Hepatocyte (in vitro differentiated cells): ENCODE measurements around the gene ZC3H7A.

Experiments
- CTCF ChIP-seq: fragments of 200-600 bp; sonication (generic); IDR thresholded peaks from 2 replicates; pipeline ENCODE4 v1.5.1; 2016; ENCODE audit warnings: antibody characterized with exemption, mild to moderate bottlenecking; ENCODE audit not compliant: poor library complexity
- EZH2 ChIP-seq: fragments of 200-600 bp; sonication (generic); IDR thresholded peaks from 2 replicates; pipeline ENCODE4 v1.6.1; 2016; ENCODE audit warnings: antibody characterized with exemption, mild to moderate bottlenecking, borderline replicate concordance
- EZH2phosphoT487 ChIP-seq: fragments of 200-600 bp; sonication (generic); IDR thresholded peaks from one replicate; pipeline ENCODE4 v1.6.1; 2018; ENCODE audit warnings: antibody characterized with exemption, mild to moderate bottlenecking, low read depth, moderate library complexity; ENCODE audit not compliant: unreplicated experiment, severe bottlenecking

- TF ChIP-seq CTCF (no peak), EZH2 (no peak), EZH2phosphoT487 (no peak)
Measured at GRCh38 chr16:11748404-11749254, 48.4 kb downstream of the ZC3H7A start.
